ENCODE data around the gene VOPP1.

VOPP1 gene

DNA sequence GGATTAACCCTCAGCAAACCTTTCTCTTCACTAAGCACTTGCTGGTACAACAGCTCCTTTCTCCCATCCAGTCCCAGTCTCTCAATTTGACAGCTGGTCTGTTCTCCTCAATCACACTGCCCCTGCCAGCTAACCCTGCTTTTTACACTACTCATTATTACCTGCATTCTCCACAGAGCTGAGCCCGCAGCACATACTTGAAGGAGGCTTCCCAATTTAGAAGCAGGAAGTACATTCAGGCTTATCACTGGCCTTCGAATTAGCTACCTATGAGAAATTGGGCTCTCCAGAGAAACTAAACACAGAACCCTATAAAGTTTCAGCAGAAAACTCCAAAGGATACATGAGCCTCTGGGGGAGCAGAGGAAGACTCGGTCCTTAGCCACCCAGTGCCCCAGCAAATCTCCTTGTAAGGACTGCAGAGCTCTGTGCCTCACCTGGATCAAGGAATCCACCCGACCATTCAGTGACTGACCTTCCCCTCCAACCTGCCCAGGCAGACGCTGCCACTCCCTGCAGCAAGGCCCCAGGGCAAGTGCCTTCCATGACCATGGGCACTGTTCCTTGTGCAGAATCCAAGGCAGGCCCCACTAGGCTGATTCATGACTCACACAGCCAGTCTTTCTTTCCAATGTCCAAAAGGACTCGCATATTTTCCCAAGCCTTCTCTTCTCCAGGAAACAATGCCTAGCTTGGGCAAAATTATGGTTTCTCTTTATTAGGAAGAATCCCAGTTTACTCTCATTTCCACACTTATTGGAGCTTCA lies 68.0 kb downstream of the VOPP1 start:
- no peak overlapping the region for H3K4me3 ChIP-seq (ENCODE audit: low read depth, low read length)
- TF ChIP-seq, protein P1, sequence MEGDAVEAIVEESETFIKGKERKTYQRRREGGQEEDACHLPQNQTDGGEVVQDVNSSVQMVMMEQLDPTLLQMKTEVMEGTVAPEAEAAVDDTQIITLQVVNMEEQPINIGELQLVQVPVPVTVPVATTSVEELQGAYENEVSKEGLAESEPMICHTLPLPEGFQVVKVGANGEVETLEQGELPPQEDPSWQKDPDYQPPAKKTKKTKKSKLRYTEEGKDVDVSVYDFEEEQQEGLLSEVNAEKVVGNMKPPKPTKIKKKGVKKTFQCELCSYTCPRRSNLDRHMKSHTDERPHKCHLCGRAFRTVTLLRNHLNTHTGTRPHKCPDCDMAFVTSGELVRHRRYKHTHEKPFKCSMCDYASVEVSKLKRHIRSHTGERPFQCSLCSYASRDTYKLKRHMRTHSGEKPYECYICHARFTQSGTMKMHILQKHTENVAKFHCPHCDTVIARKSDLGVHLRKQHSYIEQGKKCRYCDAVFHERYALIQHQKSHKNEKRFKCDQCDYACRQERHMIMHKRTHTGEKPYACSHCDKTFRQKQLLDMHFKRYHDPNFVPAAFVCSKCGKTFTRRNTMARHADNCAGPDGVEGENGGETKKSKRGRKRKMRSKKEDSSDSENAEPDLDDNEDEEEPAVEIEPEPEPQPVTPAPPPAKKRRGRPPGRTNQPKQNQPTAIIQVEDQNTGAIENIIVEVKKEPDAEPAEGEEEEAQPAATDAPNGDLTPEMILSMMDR (IDR thresholded peaks at IDR 0.05; ENCODE audit: control insufficient read depth, extremely low read depth, insufficient read depth) = no peak
- no peak for DNase-seq (ENCODE audit: low read depth)

- no peak for DNase-seq (ENCODE audit: low read depth)
- H3K4me3 ChIP-seq (ENCODE audit: low read depth, low read length) = no peak overlapping the region
- TF ChIP-seq, protein P1 (IDR thresholded peaks at IDR 0.05; ENCODE audit: control insufficient read depth, extremely low read depth, insufficient read depth) = no peak
Measured at GRCh38 chr7:55502858-55503440, 69.4 kb downstream of the VOPP1 start.

DNA sequence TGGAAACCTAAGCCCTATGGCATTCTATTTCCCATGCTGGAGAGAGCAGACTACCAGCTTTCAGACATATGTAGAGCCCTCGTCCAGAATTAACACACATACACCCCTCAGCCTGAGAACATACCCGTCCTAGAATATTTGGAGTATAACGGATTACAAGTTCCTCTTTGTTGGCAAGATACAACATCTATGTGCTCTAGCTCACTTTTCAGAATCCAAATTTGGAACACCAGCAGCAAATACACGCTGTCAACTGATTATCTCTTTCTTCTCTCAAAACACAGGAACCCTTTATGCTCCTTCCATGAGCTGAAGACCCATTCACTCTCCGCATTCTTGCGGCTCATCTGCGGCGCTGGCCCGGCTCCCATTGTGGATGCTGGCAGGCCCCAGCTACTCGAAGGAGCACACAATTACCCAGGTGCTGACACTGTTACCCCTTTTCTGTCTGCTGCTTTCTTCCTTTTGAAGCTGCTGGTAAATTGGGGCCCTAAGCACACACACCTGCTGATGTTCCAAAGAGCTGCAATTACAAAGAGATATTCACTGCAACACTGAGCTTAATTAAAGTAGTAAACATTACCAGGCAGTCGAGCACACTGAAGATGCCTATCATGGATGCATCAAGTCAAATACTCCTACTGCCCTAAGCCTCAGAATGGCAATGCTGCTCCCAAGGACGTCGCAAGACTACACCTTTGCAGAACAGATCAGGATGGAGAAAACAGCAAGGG lies 70.0 kb downstream of the VOPP1 start:
- no peak overlapping the region for H3K4me3 ChIP-seq (ENCODE audit: low read depth, low read length)
- TF ChIP-seq, protein P1 (IDR thresholded peaks at IDR 0.05; ENCODE audit: control insufficient read depth, extremely low read depth, insufficient read depth) = no peak
- no peak for DNase-seq (ENCODE audit: low read depth)

DNA sequence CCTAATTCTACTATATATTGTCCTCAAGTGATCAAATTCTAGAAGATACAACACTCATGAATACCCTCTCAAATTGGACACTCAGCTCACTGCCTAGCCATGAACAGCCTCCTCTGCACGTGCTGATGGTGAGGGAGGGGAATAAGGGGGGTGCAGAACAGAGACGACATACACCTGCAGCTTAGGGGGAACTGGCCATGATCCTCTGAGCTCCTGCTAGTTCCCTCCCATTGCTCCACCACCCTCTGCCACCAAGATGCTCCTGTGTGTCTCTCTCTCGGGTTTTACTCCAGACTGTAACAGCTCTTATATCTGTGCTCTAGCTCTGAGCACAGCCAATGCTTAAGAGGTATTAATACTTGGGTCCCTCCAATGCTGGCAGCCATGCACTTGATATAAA lies 70.7 kb downstream of the VOPP1 start:
- TF ChIP-seq, protein P1 (IDR thresholded peaks at IDR 0.05; ENCODE audit: control insufficient read depth, extremely low read depth, insufficient read depth) = no peak

GRCh38 chr7:55500117-55500756 lies 72.1 kb downstream of the VOPP1 start:
- no peak for DNase-seq (ENCODE audit: low read depth)
- H3K4me3 ChIP-seq (ENCODE audit: low read depth, low read length) = no peak overlapping the region
- TF ChIP-seq, protein P1 (IDR thresholded peaks at IDR 0.05; ENCODE audit: control insufficient read depth, extremely low read depth, insufficient read depth) = no peak

More for the DNA sequence above, 70.7 kb downstream of the VOPP1 start:
- H3K4me3 ChIP-seq (ENCODE audit: low read depth, low read length) = no peak overlapping the region
- no peak for DNase-seq (ENCODE audit: low read depth)

GRCh38 chr7:55499591-55499990 lies 72.7 kb downstream of the VOPP1 start:
- TF ChIP-seq, protein P1 (IDR thresholded peaks at IDR 0.05; ENCODE audit: control insufficient read depth, extremely low read depth, insufficient read depth) = no peak
- H3K4me3 ChIP-seq (ENCODE audit: low read depth, low read length) = no peak overlapping the region
- DNase-seq (ENCODE audit: low read depth) = no peak
